NCI-H524 treated with DMSO at 0.1 percent for 48 hours (cell line): ENCODE results near the gene ARHGEF18.
"Not testable (repeated sequence)": the region's sequence is repeated elsewhere in the genome, so short reads cannot be mapped to it uniquely, and the experiment has no call there.

Experiments
- DNase-seq: peaks from one replicate; lab custom pipeline; 2025; lab: John Stamatoyannopoulos, UW

Gene ARHGEF18

DNA sequence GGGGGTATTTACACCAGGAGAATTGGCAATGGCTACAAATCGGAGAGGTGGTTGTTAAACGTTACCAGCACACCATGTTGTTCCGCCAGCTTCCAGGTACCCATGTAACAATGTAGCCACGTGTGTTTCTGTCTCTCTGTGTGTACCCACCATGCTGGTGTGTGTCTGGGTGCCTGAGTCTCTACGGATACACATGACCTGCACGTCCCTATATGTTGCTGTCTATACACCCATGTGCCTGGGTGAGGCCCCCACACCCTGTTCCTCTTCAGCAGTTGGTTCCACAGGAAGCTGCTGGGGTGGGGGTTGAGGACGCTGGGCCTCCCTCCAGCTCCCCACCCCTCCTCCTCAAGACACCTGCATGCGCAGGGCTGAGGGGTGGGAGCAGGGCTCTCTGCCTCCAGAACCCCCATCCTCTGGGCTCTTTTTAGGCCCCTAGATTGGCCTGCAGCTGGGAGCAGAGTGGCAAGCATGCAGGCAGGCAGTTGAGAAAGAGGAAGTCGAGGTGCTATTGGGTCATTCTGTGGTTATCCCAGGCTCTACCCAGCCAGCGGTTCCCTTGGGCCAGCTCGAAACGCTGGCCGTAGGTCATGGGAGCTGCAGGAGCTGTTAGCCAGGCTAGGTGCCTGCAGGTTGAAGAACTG, at the start of gene ARHGEF18:
Gene ARHGEF18, plus strand, starts transcription at position 351 of the 644 bp plus-strand sequence. CDS start 13,954 bp downstream, outside the sequence.
- DNase-seq = no peak

DNA sequence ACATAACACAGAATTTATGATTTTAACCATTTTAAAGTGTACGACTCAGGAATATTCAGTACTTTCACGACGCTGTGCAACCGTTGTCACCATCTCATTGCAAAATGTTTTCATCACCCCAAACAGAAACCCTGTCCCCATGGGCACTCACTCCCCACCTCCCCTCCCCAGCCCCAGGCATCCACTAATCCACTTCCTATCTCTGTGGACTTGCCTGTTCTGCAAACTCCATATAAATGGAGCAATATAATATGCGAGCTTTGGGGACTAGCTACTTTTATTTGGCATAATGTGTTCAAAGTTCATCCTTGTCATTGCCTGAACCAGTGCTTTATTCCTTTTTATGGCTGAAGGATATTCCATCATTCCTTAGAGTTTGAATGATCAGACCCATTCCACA, 47.2 kb upstream of the ARHGEF18 start:
- DNase-seq = no peak

DNA sequence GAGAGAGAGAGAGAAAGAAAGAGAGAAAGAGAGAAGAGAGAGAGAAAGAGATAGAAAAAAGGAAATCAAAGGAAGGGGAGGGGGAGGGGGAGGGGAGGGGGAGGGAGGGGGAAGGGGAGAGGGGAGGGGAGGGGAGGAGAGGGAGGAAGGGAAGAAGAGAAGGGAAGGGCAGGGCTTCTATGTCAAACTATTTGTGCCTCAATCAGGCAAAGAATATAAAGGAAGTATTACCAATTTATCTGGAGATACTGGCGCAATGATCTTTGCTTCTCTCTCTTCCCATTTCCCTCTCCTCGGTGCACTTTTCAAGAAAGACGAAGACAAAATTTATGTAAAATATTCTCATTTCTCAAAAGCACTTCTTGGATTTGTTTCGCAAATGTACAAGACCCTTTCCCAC, 45.3 kb upstream of the ARHGEF18 start:
- DNase-seq = no peak

DNA sequence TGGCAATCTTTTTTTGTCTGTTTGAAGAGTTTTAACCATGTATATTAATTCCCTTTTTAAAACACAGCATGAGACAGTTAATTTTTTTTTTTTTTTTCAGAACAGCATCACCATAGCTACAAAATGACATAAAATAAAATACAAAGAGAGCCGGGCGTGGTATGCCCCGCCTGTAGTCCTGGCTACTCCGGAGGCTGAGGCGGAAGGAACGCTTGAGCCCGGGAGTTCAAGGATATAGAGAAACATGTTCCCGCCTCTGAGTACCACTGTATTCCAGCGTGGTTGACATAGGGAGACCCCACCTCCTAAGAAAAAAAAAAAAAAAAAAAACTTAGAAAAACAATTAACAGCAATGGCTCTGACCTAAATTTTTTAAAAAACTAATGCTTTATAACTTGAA, 44.5 kb upstream of the ARHGEF18 start:
- DNase-seq = no peak

DNA sequence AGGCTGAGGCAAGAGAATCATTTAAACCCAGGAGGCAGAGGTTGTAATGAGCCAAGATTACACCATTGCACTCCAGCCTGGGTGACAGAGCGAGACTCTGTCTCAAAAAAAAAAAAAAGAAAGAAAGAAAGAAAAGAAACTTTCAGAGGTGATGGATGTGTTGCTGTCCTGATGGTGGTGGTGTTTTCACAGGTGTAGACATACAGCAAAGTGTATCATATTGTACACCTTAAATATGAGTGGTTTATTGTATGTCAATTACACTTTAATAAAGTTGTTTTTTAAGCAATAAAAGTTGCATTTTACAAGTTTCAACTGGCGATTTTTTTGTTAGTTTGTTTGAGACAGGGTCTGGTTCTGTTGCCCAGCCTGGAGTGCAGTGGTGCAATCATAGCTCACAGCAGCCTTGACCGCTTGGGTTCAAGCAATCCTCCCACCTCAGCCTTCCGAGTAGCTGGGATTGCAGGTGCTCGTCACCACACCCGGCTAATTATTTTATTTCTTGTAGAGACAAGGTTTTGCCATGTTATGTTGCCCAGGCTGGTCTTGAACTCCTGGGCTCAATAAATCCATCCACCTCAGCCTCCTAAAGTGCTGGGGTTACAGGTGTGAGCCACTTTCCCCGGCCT, 41.0 kb upstream of the ARHGEF18 start:
- DNase-seq = no peak

DNA sequence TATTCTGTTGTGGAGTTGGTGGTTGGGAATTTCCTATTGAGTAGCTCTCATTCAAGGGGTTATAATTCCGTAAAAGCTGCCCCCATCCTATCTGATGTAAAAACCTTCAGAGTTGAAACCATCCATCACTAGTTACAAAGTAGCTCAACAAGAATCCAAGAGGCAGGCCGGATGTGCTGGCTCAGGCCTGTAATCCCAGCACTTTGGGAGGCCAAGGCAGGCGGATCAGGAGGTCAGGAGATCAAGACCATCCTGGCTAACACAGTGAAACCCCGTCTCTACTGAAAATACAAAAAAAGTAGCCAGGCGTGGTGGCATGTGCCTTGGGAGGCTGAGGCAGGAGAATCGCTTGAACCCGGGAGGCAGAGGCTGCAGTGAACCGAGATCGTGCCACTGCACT, 40.4 kb upstream of the ARHGEF18 start:
- DNase-seq = not testable (repeated sequence)

DNA sequence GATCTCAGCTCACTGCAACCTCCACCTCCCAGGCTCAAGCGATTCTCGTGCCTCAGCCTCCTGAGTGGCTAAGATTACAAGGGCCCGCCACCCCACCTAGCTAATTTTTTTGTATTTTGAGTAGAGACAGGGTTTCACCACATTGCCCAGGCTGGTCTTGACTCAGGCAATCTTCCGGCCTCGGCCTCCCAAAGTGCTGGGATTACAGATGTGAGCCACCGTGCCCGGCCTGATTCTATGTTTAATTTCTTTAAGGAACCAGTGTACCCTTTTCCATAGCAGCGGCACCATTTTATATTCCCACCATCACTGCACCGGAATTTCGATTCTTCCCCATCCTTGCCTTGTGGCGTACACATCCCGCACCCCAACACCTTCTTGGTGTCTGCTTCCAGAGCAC, 36.8 kb upstream of the ARHGEF18 start:
- no peak for DNase-seq

DNA sequence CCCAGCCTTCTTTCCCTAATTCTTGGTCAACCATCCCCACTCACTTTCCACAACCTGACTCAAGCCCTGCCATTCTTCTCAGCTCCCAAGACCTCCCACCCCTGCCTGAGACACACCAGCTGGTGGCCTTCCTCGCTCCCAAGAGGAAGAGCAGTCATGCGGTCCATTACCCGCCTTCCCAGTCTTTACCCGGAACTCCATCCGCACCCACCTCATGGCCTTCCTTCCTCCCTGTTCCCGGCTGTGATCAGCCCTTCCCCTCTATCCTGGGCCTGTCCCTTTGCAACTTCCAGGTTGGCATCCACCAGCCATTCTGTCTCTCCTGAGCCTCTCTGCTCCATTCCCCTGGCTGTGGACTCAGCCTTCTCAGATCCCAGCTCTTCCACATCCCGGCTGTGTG, 35.9 kb upstream of the ARHGEF18 start:
- DNase-seq = no peak

DNA sequence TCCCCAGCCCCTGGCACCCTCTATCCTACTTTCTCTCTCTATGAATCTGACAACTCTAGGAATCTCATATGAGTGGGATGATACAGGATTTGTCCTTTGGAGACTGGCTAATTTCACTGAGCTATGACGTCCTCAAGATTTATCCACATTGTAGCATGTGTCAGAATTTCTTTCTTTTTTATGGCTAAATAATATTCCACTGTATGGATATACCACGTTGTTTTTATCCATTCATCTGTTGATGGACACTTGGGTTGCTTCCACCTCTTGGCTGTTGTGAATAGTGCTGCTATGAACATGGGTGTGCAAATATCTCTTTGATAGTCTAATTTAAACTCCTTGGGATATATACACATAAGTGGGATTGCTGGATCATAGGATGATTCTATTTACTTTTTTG, 30.6 kb upstream of the ARHGEF18 start:
- DNase-seq = no peak

DNA sequence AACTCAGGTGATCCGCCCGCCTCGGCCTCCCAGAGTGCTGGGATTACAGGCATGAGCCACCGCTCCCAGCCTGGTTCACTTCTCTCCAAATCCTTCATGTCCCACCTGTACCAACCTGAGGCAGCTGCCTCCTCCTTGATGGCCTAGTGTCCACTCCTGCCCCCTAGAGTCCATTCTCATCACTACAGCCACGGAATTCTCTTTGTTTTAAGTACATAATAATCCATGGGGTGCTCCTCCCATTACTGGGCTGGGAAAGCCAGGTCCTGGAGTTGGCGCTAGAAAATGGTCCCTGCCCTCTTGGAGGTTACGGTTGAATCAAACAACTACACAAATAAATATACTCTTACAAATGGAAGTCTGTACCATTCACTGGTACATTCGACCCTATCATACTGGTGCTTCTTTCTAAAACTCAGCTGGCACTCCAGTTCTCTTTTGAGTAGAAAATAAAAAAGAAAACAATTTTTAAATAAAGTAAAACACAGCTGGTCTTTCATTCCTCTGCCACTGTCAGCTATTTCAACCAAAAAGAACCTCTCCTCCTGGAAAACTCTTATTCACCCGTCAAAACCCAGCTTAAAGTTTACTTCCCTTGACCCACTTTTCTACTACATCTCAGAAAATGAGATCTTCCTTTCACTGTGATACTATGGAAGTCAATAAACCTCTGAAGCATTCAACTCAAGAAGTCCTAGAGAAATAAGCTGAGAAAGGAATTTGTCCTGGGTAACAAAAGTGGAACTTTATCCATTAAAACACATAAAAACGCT, 22.4 kb upstream of the ARHGEF18 start:
- no peak for DNase-seq

DNA sequence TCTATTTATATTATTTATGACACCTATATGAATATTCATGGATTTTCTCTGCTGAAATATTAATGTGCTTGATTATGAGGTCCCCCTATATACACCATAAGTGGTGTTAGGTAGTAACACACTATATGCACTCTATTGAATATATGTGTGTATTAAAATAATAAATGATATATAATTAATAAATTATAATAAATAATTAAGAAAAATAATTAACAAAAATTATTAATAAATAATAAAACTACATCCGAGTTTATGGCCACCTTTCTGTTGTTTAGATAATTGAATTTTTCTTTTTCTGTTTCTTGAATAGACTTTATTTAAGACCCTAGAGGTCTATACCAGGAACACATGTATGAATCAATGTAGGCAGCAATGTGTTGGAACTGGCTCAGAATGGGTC, 20.9 kb upstream of the ARHGEF18 start:
- no peak for DNase-seq

DNA sequence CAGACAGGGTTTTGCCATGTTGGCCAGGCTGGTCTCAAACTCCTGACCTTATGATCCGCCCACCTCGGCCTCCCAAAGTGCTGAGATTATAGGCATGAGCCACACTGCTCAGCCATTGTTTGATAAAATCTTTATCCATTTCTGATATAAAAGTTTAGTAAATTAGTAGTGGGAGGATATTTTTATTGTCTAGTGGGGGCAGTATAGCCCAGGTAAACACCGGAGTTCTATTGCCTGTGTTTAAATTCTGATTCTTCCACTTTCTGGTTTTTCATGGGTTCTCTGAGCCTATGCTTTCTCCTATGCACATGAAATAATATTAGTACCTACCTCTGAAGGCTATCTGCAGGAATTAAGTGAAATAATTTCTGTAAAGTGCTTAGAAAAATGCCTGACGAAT, 20.1 kb upstream of the ARHGEF18 start:
- DNase-seq = no peak

DNA sequence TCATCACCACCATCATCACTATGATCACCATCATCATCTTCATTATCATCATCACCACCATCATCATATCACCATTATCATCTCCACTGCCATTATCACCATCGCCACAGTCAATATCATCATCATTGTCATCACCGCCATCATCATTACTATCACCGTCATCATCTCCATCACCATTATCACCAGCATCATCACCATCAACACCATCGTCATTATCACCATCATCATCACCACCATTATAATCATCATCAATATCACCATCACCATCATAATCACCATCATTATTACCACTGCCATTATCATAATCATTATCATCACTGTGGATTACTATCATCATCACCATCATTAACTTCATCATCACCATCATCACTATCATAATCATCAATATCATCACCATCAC, 17.3 kb upstream of the ARHGEF18 start:
- no peak for DNase-seq

DNA sequence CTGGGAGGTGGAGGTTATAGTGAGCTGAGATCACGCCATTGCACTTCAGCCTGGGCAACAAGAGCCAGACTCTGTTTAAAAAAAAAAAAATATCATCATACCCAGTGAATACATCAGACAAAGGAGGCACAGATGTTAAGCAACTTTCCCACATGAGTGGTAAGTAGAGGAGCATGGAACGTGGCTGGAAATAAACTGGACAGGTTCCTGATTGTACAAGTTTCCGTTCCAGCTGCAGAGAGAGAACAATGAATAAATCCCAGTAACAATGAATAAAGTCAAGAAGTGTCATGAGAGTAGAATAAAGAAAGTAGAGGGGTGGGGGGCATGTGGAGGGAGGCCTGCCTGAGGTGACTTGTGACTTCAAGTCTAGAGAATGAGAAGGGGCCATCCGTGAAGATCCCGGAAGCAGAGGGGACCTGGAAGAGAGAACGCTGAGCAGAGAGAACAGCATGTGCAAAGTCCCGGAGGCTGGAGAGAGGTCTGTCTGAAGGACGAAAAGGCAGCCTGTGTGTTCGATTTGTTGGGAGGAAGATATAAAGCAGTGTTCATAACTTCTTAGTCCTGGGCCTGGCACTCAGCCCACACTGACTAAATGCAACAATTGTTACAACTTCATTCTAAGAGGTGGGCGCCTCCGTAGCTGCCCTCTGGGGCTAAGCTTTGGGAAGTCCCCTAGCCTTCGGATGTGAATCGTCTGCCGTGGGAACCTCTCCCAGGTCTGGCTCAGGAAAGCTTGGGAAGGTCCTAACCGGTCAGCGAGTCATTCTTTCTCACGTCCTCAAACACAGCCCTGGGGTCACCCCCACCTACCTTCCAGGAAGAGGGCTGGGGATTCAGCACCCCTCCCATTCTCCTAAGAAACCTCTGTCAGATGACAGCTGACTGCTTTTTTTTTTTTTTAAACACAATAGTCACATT, 15.3 kb upstream of the ARHGEF18 start:
- no peak for DNase-seq

DNA sequence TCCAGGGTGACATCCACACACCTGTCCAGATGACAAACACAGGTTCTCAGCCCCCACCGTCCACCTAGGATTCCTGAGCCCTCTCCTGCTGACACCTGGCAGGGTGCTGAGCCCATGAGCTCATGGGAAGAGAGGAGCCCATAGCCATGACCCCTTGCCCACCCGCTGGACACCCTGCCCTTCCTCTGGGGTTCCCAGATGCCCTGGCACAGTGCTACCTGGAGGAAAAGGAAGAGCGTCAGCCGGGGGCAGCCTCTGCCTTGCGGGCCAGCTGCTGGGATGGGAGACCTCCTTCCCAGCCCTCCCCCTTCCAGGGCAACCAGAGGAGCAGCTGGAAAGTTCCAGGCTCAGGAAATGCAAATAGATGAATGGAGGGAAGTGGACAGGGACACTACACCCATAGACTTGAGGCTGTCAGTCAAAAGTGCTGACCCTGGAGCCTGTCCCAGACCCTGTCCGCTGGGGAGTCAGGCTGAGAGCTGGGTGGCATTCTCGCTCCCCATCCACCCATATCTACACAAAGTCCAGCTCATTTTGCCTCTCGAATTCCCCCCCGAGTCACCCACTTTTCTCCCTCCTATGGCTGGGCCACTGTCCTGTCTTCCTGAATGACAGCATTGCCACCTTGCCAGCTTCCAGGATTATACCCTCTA, 12.3 kb upstream of the ARHGEF18 start:
- DNase-seq = no peak

DNA sequence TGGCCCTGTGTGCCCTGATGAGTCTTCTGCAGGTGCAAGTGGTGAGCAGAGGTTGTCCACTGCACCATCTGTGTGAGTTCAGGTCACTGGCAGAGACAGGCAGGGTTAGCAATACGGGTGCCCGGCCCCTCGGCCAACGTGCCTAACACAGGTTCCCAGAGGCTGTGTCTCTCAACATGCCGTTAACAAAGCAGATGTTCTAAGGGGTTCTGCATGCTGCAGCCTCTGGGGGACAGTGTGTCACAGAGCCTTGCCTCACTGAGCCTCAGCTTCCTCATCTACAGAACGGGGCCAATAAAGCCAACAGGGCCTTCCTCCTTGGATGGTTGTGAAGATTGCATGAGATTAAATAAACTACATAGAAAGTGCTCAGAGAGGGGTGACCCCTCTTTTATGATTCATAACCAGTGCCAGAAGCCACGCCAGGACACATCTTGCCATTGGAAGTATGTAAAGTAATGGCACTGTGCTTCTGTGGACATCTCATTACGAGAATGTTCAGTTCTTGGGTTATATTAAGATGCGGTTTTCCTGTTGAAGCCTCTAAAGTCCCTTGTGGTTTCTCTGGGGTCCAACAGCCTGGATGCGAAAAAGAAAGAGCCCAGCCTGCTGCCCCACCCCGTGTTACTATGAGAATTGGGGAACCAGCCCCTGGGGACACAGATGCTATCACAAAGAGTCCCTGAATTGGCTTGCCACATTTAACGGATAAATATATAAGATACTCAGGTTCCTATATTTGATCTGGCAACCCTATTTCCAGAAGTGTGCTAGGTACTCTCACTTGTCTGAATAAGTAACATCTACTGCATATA, 11.2 kb upstream of the ARHGEF18 start:
- DNase-seq = no peak

DNA sequence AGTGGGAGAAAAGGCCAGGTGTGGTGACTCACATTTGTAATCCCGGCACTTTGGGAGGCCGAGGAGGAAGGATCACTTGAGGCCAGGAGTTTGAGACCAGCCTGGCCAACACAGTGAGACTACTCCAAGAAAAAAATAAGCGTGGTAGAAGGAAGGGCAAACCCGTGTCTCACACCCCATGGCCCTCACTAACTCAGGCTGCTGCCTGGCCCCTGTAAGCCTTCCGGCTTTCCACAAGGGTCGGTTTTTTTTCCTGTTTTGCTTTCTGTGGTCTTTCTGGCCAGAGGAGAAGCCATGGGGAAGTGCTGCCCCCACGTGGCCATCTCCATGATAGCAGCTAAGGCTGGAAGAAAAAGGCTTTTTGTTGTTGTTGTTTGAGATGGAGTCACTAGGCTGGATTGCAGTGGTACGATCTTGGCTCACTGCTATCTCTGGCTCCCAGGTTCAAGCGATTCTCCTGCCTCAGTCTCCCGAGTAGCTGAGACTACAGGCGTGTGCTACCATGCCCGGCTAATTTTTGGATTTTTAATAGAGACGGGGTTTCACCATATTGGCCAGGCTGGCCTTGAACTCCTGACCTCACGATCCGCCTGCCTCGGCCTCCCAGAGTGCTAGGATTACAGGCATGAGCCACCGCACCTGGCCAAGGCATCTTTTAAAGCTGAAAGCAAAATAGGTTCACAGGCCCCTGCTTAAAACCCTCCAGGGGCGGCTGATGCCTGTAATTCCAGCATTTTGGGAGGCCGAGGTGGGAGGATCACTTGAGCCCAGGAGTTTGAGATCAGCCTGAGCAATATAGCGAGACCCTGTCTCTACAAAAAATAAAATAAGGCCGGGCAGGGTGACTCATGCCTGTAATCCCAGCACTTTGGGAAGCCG, 7.5 kb upstream of the ARHGEF18 start:
- DNase-seq = no peak

DNA sequence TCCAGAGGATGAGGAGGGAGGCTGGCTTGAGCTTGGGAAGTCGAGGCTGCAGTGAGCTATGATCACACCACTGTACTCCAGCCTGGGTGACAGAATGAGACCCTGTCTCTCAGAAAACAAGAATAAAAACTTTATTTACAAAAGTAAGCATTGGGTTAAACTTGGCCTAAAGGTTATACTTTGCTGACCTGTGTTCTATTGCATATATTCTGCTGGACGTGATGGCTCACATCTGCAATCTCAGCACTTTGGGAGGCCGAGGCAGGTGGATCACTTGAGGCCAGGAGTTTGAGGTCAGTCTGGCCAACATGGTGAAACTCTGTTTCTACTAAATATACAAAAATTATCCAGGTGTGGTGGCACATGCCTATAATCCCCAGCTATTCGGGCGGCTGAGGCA, 6.6 kb upstream of the ARHGEF18 start:
- DNase-seq = no peak

DNA sequence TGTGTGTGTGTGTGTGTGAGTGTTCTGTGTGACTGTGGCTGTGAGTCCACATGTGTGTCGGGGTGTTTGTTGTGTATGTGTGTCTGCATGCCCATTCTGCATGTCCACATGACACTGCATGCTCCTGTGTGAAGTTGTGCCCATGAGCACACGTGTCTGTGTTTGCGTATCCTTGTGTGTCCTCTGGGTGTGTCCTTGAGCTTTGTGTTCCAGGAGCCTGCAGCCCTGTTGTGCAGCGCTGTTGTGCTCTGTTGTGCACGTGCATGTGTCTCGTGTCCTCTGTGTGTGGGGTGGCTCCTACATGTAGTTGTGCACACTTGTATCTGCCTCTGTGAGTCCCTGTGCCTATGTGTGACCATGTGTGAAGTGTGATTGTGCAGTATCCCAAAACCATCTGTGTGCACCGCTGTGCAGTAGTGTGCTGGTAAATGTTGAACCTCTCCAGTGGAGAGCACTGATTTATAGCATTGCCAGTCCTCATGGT, 2.2 kb upstream of the ARHGEF18 start:
- DNase-seq = no peak

DNA sequence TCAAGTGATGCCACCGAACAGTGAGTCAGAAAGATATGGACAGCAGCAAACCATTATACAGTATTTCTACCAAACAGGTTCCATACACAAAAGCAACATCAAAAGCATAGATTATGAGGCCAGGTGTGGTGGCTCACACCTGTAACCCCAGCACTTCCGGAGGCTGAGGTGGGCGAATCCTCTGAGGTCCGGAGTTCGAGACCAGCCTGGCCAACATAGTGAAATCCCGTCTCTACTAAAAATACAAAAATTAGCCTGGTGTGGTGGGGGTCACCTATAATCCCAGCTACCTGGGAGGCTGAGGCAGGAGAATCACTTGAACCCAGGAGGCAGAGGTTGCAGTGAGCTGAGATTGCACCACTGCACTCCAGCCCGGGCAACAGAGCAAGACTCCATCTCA, 1.7 kb upstream of the ARHGEF18 start:
- not testable (repeated sequence) for DNase-seq
